ENCODE results near the gene CYP2B6. TPM values are rescaled to one million over a fixed set of nuclear protein-coding genes. Genes with fewer than 3 reads are reported as not detected.

Gene CYP2B6
- total RNA-seq, 1 donor from 2014 or later, result not detected

GRCh38 chr19:41009700-41010235, 18.7 kb downstream of the CYP2B6 start:
- peaks cover 4% of the 10 kb centered on the region for H3K27me3 Mint-ChIP-seq (ENCODE audit: unreplicated experiment)
- H3K27ac Mint-ChIP-seq (ENCODE audit: unreplicated experiment), result no peak overlapping the region
- no peaks in the 10 kb centered on the region for H3K4me1 Mint-ChIP-seq (ENCODE audit: low read depth, unreplicated experiment)
- H3K9me3 Mint-ChIP-seq (ENCODE audit: unreplicated experiment), result no peaks in the 10 kb centered on the region
- H3K4me3 Mint-ChIP-seq (ENCODE audit: unreplicated experiment), result no peak overlapping the region
- TF ChIP-seq CTCF (IDR thresholded peaks at IDR 0.05; ENCODE audit: partially characterized antibody, unreplicated experiment), result no peak
- H3K36me3 Mint-ChIP-seq (ENCODE audit: unreplicated experiment), result no peaks in the 10 kb centered on the region
- no peak for DNase-seq

GRCh38 chr19:41013359-41013758, 22.3 kb downstream of the CYP2B6 start:
- Mint-ChIP-seq H3K36me3 (ENCODE audit: unreplicated experiment) (no peaks in the 10 kb centered on the region), H3K9me3 (ENCODE audit: unreplicated experiment) (peaks cover 1% of the 10 kb centered on the region), H3K27ac (ENCODE audit: unreplicated experiment) (no peak overlapping the region), H3K4me1 (ENCODE audit: low read depth, unreplicated experiment) (no peaks in the 10 kb centered on the region), H3K4me3 (ENCODE audit: unreplicated experiment) (no peak overlapping the region), H3K27me3 (ENCODE audit: unreplicated experiment) (no peaks in the 10 kb centered on the region)
- no peak for DNase-seq
- no peak for TF ChIP-seq CTCF (IDR thresholded peaks at IDR 0.05; ENCODE audit: partially characterized antibody, unreplicated experiment)

GRCh38 chr19:41014643-41015042, 23.6 kb downstream of the CYP2B6 start:
- Mint-ChIP-seq H3K27ac (ENCODE audit: unreplicated experiment) (no peak overlapping the region), H3K27me3 (ENCODE audit: unreplicated experiment) (no peaks in the 10 kb centered on the region), H3K4me1 (ENCODE audit: low read depth, unreplicated experiment) (no peaks in the 10 kb centered on the region), H3K9me3 (ENCODE audit: unreplicated experiment) (peaks cover 1% of the 10 kb centered on the region), H3K36me3 (ENCODE audit: unreplicated experiment) (no peaks in the 10 kb centered on the region), H3K4me3 (ENCODE audit: unreplicated experiment) (no peak overlapping the region)
- no peak for TF ChIP-seq CTCF (IDR thresholded peaks at IDR 0.05; ENCODE audit: partially characterized antibody, unreplicated experiment)
- DNase-seq, result no peak

GRCh38 chr19:41016488-41017071, 25.5 kb downstream of the CYP2B6 start:
- Mint-ChIP-seq H3K27me3 (ENCODE audit: unreplicated experiment) (no peaks in the 10 kb centered on the region), H3K4me1 (ENCODE audit: low read depth, unreplicated experiment) (no peaks in the 10 kb centered on the region), H3K36me3 (ENCODE audit: unreplicated experiment) (no peaks in the 10 kb centered on the region), H3K9me3 (ENCODE audit: unreplicated experiment) (peaks cover 3% of the 10 kb centered on the region), H3K27ac (ENCODE audit: unreplicated experiment) (no peak overlapping the region), H3K4me3 (ENCODE audit: unreplicated experiment) (no peak overlapping the region)
- TF ChIP-seq CTCF (IDR thresholded peaks at IDR 0.05; ENCODE audit: partially characterized antibody, unreplicated experiment), result no peak
- no peak for DNase-seq

- no peak for DNase-seq
- Mint-ChIP-seq H3K9me3 (ENCODE audit: unreplicated experiment) (peaks cover 3% of the 10 kb centered on the region), H3K4me3 (ENCODE audit: unreplicated experiment) (no peak overlapping the region), H3K36me3 (ENCODE audit: unreplicated experiment) (no peaks in the 10 kb centered on the region), H3K27ac (ENCODE audit: unreplicated experiment) (no peak overlapping the region), H3K27me3 (ENCODE audit: unreplicated experiment) (no peaks in the 10 kb centered on the region), H3K4me1 (ENCODE audit: low read depth, unreplicated experiment) (no peaks in the 10 kb centered on the region)
- TF ChIP-seq CTCF (IDR thresholded peaks at IDR 0.05; ENCODE audit: partially characterized antibody, unreplicated experiment), result no peak
Measured at GRCh38 chr19:41018736-41019290, 27.7 kb downstream of the CYP2B6 start.
